WTC11 (cell line): ENCODE data around the gene SPRR3. TPM values are rescaled to one million over a fixed set of nuclear protein-coding genes. Genes with fewer than 3 reads are reported as not detected.

Experiments
- ATAC-seq: fragments of 200-7000 bp; cut with Tn5 transposase; 2 replicates; pipeline ENCODE4 v1.10.0; 2021; ENCODE audit warnings: mild to moderate bottlenecking, moderate library complexity
- Bru-seq: library from RNA; stranded (reverse); fragments of 400-500 nt; gene quantifications from one replicate; lab custom pipeline; 2021; lab: Mats Ljungman, UMichigan
- CTCF ChIA-PET: fragments of 300-600 bp; sonication (Branson Sonifier 250); formaldehyde crosslinking; loops from one replicate; lab custom pipeline; 2021; ENCODE audit warnings: antibody characterized with exemption; lab: Charles Lee
- POLR2A ChIA-PET: fragments of 350-600 bp; sonication (Branson Sonifier 250); formaldehyde crosslinking; loops from one replicate; lab custom pipeline; 2021; ENCODE audit warnings: antibody characterized with exemption; lab: Charles Lee
- DNase-seq: peaks from one replicate; pipeline ENCODE4 v3.0.0; 2021; ENCODE audit warnings: low spot score
- H3K27ac Mint-ChIP-seq: 2 replicates; pipeline ENCODE4 v1.8.0; 2021; ENCODE audit warnings: mixed read lengths
- H3K27me3 Mint-ChIP-seq: 2 replicates; pipeline ENCODE4 v1.8.0; 2021; ENCODE audit warnings: low read depth, mild to moderate bottlenecking, moderate library complexity, mixed read lengths
- H3K36me3 Mint-ChIP-seq: 2 replicates; pipeline ENCODE4 v1.8.0; 2021; ENCODE audit warnings: mixed read lengths
- H3K4me1 Mint-ChIP-seq: 2 replicates; pipeline ENCODE4 v1.8.0; 2022; ENCODE audit warnings: mixed read lengths
- H3K4me3 Mint-ChIP-seq: 2 replicates; pipeline ENCODE4 v1.8.0; 2021; ENCODE audit warnings: mild to moderate bottlenecking, moderate library complexity, mixed read lengths
- H3K9me3 Mint-ChIP-seq: 2 replicates; pipeline ENCODE4 v1.8.0; 2021; ENCODE audit warnings: mixed read lengths
- ATF1 ChIP-seq: sonication (generic); formaldehyde crosslinking; IDR thresholded peaks from 2 replicates; pipeline ENCODE4 v1.8.1; 2023; ENCODE audit warnings: mild to moderate bottlenecking, moderate library complexity, missing genetic modification reagents
- ATF2 ChIP-seq: sonication (generic); formaldehyde crosslinking; IDR thresholded peaks from 2 replicates; pipeline ENCODE4 v1.8.1; 2022; ENCODE audit warnings: low read depth, missing genetic modification reagents, borderline replicate concordance
- CDX4 ChIP-seq: fragments of 250-450 bp; sonication (Bioruptor Pico); IDR thresholded peaks from 2 replicates; pipeline ENCODE4 v1.9.0; 2021; ENCODE audit warnings: moderate library complexity, mild to moderate bottlenecking, inconsistent platforms, borderline replicate concordance
- E2F5 ChIP-seq: sonication (generic); formaldehyde crosslinking; IDR thresholded peaks from 2 replicates; pipeline ENCODE4 v1.8.1; 2022; ENCODE audit warnings: mild to moderate bottlenecking, moderate library complexity, missing genetic modification reagents
- FOXJ3 ChIP-seq: sonication (generic); formaldehyde crosslinking; IDR thresholded peaks from 2 replicates; pipeline ENCODE4 v1.9.0; 2021; ENCODE audit warnings: missing genetic modification reagents, mild to moderate bottlenecking, borderline replicate concordance
- GRHL2 ChIP-seq: fragments of 250-450 bp; sonication (Bioruptor Pico); IDR thresholded peaks from 2 replicates; pipeline ENCODE4 v1.8.0; 2022; ENCODE audit warnings: mild to moderate bottlenecking, moderate library complexity; ENCODE audit not compliant: insufficient replicate concordance, severe bottlenecking
- JUN ChIP-seq: sonication (generic); formaldehyde crosslinking; IDR thresholded peaks from 2 replicates; pipeline ENCODE4 v1.8.0; 2023; ENCODE audit warnings: mild to moderate bottlenecking, missing genetic modification reagents
- NFE2L1 ChIP-seq: sonication (generic); formaldehyde crosslinking; IDR thresholded peaks from 2 replicates; pipeline ENCODE4 v1.8.1; 2023; ENCODE audit warnings: missing genetic modification reagents
- NR3C1 ChIP-seq: sonication (generic); formaldehyde crosslinking; conservative IDR thresholded peaks from 2 replicates; pipeline ENCODE4 v1.8.1; 2023; ENCODE audit warnings: low read depth, mild to moderate bottlenecking, missing genetic modification reagents
- OVOL2 ChIP-seq: fragments of 250-450 bp; sonication (Bioruptor Pico); IDR thresholded peaks from 2 replicates; pipeline ENCODE4 v1.9.0; 2021; ENCODE audit warnings: mild to moderate bottlenecking, borderline replicate concordance
- PREB ChIP-seq: sonication (generic); formaldehyde crosslinking; IDR thresholded peaks from 2 replicates; pipeline ENCODE4 v1.8.1; 2022; ENCODE audit warnings: mild to moderate bottlenecking, missing genetic modification reagents, moderate library complexity, borderline replicate concordance
- RORB ChIP-seq: fragments of 250-450 bp; sonication (Bioruptor Pico); IDR thresholded peaks from 2 replicates; pipeline ENCODE4 v1.9.0; 2021; ENCODE audit warnings: mild to moderate bottlenecking
- SMAD4 ChIP-seq: sonication (generic); formaldehyde crosslinking; IDR thresholded peaks from 2 replicates; pipeline ENCODE4 v1.8.0; 2022; ENCODE audit warnings: mild to moderate bottlenecking, missing genetic modification reagents
- SOX15 ChIP-seq: fragments of 250-450 bp; sonication (Bioruptor Pico); IDR thresholded peaks from 2 replicates; pipeline ENCODE4 v1.9.0; 2021; ENCODE audit warnings: mild to moderate bottlenecking
- SP1 ChIP-seq: sonication (generic); formaldehyde crosslinking; conservative IDR thresholded peaks from 2 replicates; pipeline ENCODE4 v1.8.1; 2022; ENCODE audit warnings: missing genetic modification reagents
- TCF7 ChIP-seq: sonication (generic); formaldehyde crosslinking; IDR thresholded peaks from 2 replicates; pipeline ENCODE4 v1.8.0; 2022; ENCODE audit warnings: mild to moderate bottlenecking, low read depth, missing genetic modification reagents, moderate library complexity
- TP53 ChIP-seq: sonication (generic); formaldehyde crosslinking; IDR thresholded peaks from 2 replicates; pipeline ENCODE4 v1.8.1; 2023; ENCODE audit warnings: mild to moderate bottlenecking, missing genetic modification reagents
- USF1 ChIP-seq: sonication (generic); formaldehyde crosslinking; IDR thresholded peaks from 2 replicates; pipeline ENCODE4 v1.8.0; 2022; ENCODE audit warnings: mild to moderate bottlenecking, missing genetic modification reagents
- USF2 ChIP-seq: sonication (generic); formaldehyde crosslinking; IDR thresholded peaks from 2 replicates; pipeline ENCODE4 v1.8.1; 2023; ENCODE audit warnings: mild to moderate bottlenecking, missing genetic modification reagents, moderate library complexity
- ZMAT4 ChIP-seq: fragments of 250-450 bp; sonication (Bioruptor Pico); IDR thresholded peaks from 2 replicates; pipeline ENCODE4 v1.9.0; 2021; ENCODE audit warnings: mild to moderate bottlenecking
- ZNF121 ChIP-seq: sonication (generic); formaldehyde crosslinking; IDR thresholded peaks from 2 replicates; pipeline ENCODE4 v1.8.0; 2023; ENCODE audit warnings: missing genetic modification reagents
- ZNF423 ChIP-seq: fragments of 250-450 bp; sonication (Bioruptor Pico); IDR thresholded peaks from 2 replicates; pipeline ENCODE4 v2.1.2; 2022; ENCODE audit warnings: mild to moderate bottlenecking, moderate library complexity
- ZNF512 ChIP-seq: sonication (generic); formaldehyde crosslinking; IDR thresholded peaks from 2 replicates; pipeline ENCODE4 v1.8.1; 2022; ENCODE audit warnings: missing genetic modification reagents, borderline replicate concordance
- ZNF671 ChIP-seq: fragments of 250-450 bp; sonication (Bioruptor Pico); IDR thresholded peaks from 2 replicates; pipeline ENCODE4 v1.8.0; 2021; ENCODE audit warnings: mild to moderate bottlenecking
- long read RNA-seq, 3 experiments: library from RNA in 1 of 3; library from capped mRNA in 1 of 3; library from polyadenylated mRNA in 1 of 3; unstranded in 2 of 3; stranded (forward) in 1 of 3; transcript quantifications; one replicate each; pipeline ENCODE4 v2.0.0, GENCODE V29; 2021
- total RNA-seq: library from RNA; stranded (reverse); gene quantifications from 3 replicates; pipeline ENCODE4 v1.2.3, GENCODE V29; 2021
- TF ChIP-seq, protein P1 (sequence below): fragments of 250-450 bp; sonication (Bioruptor Pico); IDR thresholded peaks from 2 replicates; pipeline ENCODE4 v1.9.0; 2021; ENCODE audit warnings: mild to moderate bottlenecking
- TF ChIP-seq, protein P2 (sequence below): sonication (generic); formaldehyde crosslinking; IDR thresholded peaks from 2 replicates; pipeline ENCODE4 v1.8.1; 2023; ENCODE audit warnings: mild to moderate bottlenecking, missing genetic modification reagents, moderate library complexity

SPRR3 gene, protein sequence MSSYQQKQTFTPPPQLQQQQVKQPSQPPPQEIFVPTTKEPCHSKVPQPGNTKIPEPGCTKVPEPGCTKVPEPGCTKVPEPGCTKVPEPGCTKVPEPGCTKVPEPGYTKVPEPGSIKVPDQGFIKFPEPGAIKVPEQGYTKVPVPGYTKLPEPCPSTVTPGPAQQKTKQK
- total RNA-seq, result not detected in 3 replicates
- Bru-seq, nascent RNA, result not detected
- long read RNA-seq, experiment 1, result 0 reads
- long read RNA-seq, experiment 2, result 0 reads
- long read RNA-seq, experiment 3, result 0 reads

- CTCF ChIA-PET, result interaction anchor here (1.0 kb wide), 1 partner anchor 191 kb away, joined by 4 read pairs; no protein-coding TSS in a partner anchor
- H3K27ac Mint-ChIP-seq, result no peak within 1 kb of the TSS
- H3K4me3 Mint-ChIP-seq, result no peak within 1 kb of the TSS
Measured at GRCh38 chr1:153001382-153001781, at the start of gene SPRR3. Gene SPRR3, plus strand, starts transcription at chr1:153001749. Its CDS starts 1,272 bp downstream, at chr1:153003021.

DNA sequence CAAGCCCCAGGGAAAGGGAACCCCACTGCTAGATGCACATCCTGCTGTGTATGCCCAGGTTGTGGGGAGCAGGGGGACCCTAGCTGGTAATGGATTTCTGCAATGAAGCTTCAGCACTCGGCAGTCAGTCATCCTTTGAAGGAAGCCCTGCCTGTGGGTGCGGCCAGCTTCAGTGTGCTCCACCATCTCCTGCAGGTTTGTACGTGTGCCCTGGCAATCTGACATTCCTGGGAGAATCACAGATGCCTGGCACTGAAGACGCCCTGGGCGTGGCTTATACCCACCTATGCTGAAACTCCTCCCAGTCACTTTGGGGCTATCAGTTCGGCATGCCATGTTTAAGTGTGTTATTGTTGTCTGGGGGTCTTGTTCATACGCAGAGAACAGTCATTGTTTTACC, 47.8 kb upstream of the SPRR3 start:
- POLR2A ChIA-PET, result no interaction called here
- H3K4me3 Mint-ChIP-seq, result no peak overlapping the region
- ATAC-seq, result no peak
- DNase-seq, result no peak
- CTCF ChIA-PET, result interaction anchor here (3.0 kb wide), 1 partner anchor 239 kb away, joined by 17 read pairs; no protein-coding TSS in a partner anchor
- H3K27me3 Mint-ChIP-seq, result peaks cover 4% of the 10 kb centered on the region
- no peak overlapping the region for H3K27ac Mint-ChIP-seq
- H3K9me3 Mint-ChIP-seq, result peaks cover 14% of the 10 kb centered on the region
- no peaks in the 10 kb centered on the region for H3K4me1 Mint-ChIP-seq
- H3K36me3 Mint-ChIP-seq, result no peaks in the 10 kb centered on the region
- TF ChIP-seq E2F5 (CRISPR knock-in tag) (no peak), PREB (CRISPR knock-in tag) (no peak), RORB (CRISPR knock-in tag) (no peak), USF2 (no peak), ZNF512 (CRISPR knock-in tag) (no peak), SOX15 (CRISPR knock-in tag) (no peak), CDX4 (CRISPR knock-in tag) (no peak), OVOL2 (CRISPR knock-in tag) (no peak), FOXJ3 (no peak), TP53 (CRISPR knock-in tag) (no peak)
- TF ChIP-seq, protein P1, sequence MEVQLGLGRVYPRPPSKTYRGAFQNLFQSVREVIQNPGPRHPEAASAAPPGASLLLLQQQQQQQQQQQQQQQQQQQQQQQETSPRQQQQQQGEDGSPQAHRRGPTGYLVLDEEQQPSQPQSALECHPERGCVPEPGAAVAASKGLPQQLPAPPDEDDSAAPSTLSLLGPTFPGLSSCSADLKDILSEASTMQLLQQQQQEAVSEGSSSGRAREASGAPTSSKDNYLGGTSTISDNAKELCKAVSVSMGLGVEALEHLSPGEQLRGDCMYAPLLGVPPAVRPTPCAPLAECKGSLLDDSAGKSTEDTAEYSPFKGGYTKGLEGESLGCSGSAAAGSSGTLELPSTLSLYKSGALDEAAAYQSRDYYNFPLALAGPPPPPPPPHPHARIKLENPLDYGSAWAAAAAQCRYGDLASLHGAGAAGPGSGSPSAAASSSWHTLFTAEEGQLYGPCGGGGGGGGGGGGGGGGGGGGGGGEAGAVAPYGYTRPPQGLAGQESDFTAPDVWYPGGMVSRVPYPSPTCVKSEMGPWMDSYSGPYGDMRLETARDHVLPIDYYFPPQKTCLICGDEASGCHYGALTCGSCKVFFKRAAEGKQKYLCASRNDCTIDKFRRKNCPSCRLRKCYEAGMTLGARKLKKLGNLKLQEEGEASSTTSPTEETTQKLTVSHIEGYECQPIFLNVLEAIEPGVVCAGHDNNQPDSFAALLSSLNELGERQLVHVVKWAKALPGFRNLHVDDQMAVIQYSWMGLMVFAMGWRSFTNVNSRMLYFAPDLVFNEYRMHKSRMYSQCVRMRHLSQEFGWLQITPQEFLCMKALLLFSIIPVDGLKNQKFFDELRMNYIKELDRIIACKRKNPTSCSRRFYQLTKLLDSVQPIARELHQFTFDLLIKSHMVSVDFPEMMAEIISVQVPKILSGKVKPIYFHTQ (CRISPR knock-in tag), result no peak

More at GRCh38 chr1:153001382-153001781, at the start of gene SPRR3:
- H3K9me3 Mint-ChIP-seq, result peaks cover 8% of the 10 kb centered on the region
- no peaks in the 10 kb centered on the region; the same call in 1 of the 2 replicates for H3K27me3 Mint-ChIP-seq
- 0 out of 2 replicates have a peak, but pooled peaks cover 2% of the 10 kb centered on the region for H3K36me3 Mint-ChIP-seq
- TF ChIP-seq NR3C1 (CRISPR knock-in tag) (no peak), NFE2L1 (CRISPR knock-in tag) (no peak), GRHL2 (no peak), ATF1 (CRISPR knock-in tag) (no peak), RORB (CRISPR knock-in tag) (no peak), SP1 (CRISPR knock-in tag) (no peak), SMAD4 (CRISPR knock-in tag) (no peak), ZNF423 (no peak), USF1 (CRISPR knock-in tag) (no peak), JUN (no peak), ATF2 (CRISPR knock-in tag) (no peak), ZNF671 (no peak), ZNF121 (CRISPR knock-in tag) (no peak), TCF7 (no peak), ZMAT4 (CRISPR knock-in tag) (no peak)
- TF ChIP-seq, protein P2, sequence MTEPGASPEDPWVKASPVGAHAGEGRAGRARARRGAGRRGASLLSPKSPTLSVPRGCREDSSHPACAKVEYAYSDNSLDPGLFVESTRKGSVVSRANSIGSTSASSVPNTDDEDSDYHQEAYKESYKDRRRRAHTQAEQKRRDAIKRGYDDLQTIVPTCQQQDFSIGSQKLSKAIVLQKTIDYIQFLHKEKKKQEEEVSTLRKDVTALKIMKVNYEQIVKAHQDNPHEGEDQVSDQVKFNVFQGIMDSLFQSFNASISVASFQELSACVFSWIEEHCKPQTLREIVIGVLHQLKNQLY, result no peak
- POLR2A ChIA-PET, result no interaction called here
- DNase-seq (no peak), ATAC-seq (no peak)
- H3K4me1 Mint-ChIP-seq, result peaks cover 9% of the 10 kb centered on the region
